Kidney (tissue), 14 donors: ENCODE measurements around the gene TBC1D12. TPM values are rescaled to one million over a fixed set of nuclear protein-coding genes. Genes with fewer than 3 reads are reported as not detected.

Experiments used
- DNase-seq, 5 donors: peaks; one replicate each; pipeline ENCODE4 v3.0.0-alpha.2; 2013 to 2020
- FAIRE-seq: peaks from 2 replicates; lab custom pipeline; 2012; peaks lifted over from hg19 to GRCh38; lab: Jason Lieb, UNC
- H3K27ac ChIP-seq, 2 donors: one replicate each; pipeline ENCODE4 v1.7.0; 2013; ENCODE audit warnings: low read depth in 2 of 2, low read length in 2 of 2, inconsistent platforms in 1 of 2
- H3K27me3 ChIP-seq: one replicate; pipeline ENCODE4 v1.7.1; 2013; ENCODE audit warnings: low read length, inconsistent platforms; ENCODE audit not compliant: control insufficient read depth, insufficient read depth
- H3K36me3 ChIP-seq, 3 donors: one replicate each; pipeline versions ENCODE4 v1.7.0 to v1.7.1; 2013; ENCODE audit warnings: low read length in 3 of 3, control low read depth in 1 of 3, inconsistent platforms in 1 of 3; ENCODE audit not compliant: insufficient read depth in 3 of 3, control insufficient read depth in 2 of 3
- H3K4me1 ChIP-seq, 3 donors: one replicate each; pipeline versions ENCODE4 v1.7.0 to v1.7.1; 2013; ENCODE audit warnings: low read length in 3 of 3, inconsistent platforms in 1 of 3, low read depth in 1 of 3; ENCODE audit not compliant: control insufficient read depth in 2 of 3, insufficient read depth in 2 of 3
- H3K4me3 ChIP-seq, 3 donors: one replicate each; pipeline versions ENCODE4 v1.7.0 to v1.8.1; 2013; ENCODE audit warnings: low read length in 3 of 3, control low read depth in 1 of 3, inconsistent platforms in 1 of 3
- H3K9ac ChIP-seq, 3 donors: one replicate each; pipeline versions ENCODE4 v1.7.0 to v1.7.1; 2013; ENCODE audit warnings: low read length in 3 of 3, control low read depth in 1 of 3, inconsistent platforms in 1 of 3
- H3K9me3 ChIP-seq, 3 donors: one replicate each; pipeline versions ENCODE4 v1.7.0 to v1.7.1; 2013; ENCODE audit warnings: low read length in 3 of 3, control low read depth in 1 of 3, inconsistent platforms in 1 of 3; ENCODE audit not compliant: control insufficient read depth in 2 of 3, insufficient read depth in 1 of 3
- CTCF ChIP-seq: IDR thresholded peaks from 3 replicates; pipeline ENCODE4 v1.5.1; 2012; ENCODE audit warnings: mild to moderate bottlenecking, moderate library complexity, borderline replicate concordance; ENCODE audit not compliant: insufficient read depth; ENCODE audit errors: extremely low read depth
- intact Hi-C: fragments of 100-400 bp; cut with DNase I; formaldehyde crosslinking; loops from one replicate; pipeline ENCODE4 v1.11.1; 2022
- polyA plus RNA-seq: library from polyadenylated mRNA; stranded (reverse); fragments of 350-450 nt; fragmentation: Illumina TruSeq; extraction: RNeasy Lipid Tissue Mini Kit (QIAGEN cat#74804); gene quantifications from one replicate; pipeline ENCODE4 v1.2.3, GENCODE V29; 2014; ENCODE audit warnings: low read depth, low replicate concordance; ENCODE audit not compliant: insufficient read depth
- total RNA-seq: library from RNA; stranded (reverse); fragmentation: NEBNext Ultra II Directional; extraction: Animal tissue kit (Norgen Biotek cat#: 25700); gene quantifications from one replicate; pipeline ENCODE4 v1.2.1, GENCODE V29; 2021
- donor health status: control.
- donor health status: control.
- donor health status: control.
- donor health status: control.
- donor health status: control.
- donor health status: DM: yes; HTN: yes; CAD: no.
- donor health status: Normal renal cell carcinoma (clear cell type).

Gene TBC1D12
- total and polyA plus RNA-seq, 2 donors from 2014 or later = 4.4 to 13.1 TPM

- Histone ChIP-seq H3K9me3 (no peaks in the 10 kb centered on the region), H3K27ac (no peak overlapping the region), H3K4me3 (no peak overlapping the region), H3K27me3 (no peaks in the 10 kb centered on the region), H3K4me1 (no peaks in the 10 kb centered on the region), H3K36me3 (peaks cover 0 to 2% (median 0%) of the 10 kb centered on the region in 3 donors), H3K9ac (no peak overlapping the region)
- FAIRE-seq (no peak), DNase-seq (peak in 1 of 5 donors; percentile 19)
- no peak for TF ChIP-seq CTCF
- intact Hi-C loops = no loop called here
Measured at GRCh38 chr10:94571528-94571927, 169.2 kb downstream of the TBC1D12 start.

DNA sequence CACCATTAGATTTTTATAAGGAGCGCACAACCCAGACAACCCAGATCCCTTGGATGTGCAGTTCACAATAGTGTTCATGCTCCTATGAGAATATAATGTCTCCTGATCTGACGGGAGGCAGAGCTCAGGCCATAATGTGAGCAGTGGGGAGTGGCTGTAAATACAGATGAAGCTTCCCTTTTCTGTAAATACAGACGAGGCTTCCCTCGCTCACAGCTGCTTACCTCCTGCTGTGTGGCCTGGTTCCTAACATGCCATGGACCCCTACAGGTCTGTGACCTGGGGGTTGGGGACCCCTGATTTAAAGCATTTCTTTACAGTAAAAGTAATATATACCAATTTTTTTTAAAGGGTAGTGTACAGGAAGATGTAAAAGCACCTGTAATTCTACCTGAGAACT lies 176.4 kb downstream of the TBC1D12 start:
- Histone ChIP-seq H3K36me3 (peaks cover 0 to 2% (median 0%) of the 10 kb centered on the region in 3 donors), H3K27ac (no peak overlapping the region), H3K27me3 (no peaks in the 10 kb centered on the region), H3K9ac (no peak overlapping the region), H3K9me3 (no peaks in the 10 kb centered on the region), H3K4me1 (no peaks in the 10 kb centered on the region), H3K4me3 (no peak overlapping the region)
- no peak for FAIRE-seq
- TF ChIP-seq CTCF = no peak
- intact Hi-C loops = no loop called here
- DNase-seq = no peak

DNA sequence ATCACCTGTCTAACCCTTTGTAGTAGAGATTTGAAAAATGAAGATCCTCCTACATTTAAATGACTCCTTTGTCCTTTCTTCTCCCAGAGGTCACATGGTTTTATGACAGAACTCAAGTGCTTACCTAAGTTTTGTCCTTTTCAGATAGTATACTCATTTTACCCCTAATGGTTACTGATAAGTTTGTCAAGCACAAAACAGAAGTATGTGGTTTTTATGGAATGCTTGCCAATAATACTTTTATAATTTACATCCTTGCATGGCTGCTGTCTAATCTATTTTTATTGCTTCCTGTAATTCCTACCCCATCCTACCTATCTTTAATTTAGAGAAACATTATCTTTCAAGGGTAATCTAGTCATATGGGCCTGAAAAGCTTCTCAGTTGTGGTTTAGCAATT lies 180.8 kb downstream of the TBC1D12 start:
- FAIRE-seq = no peak
- TF ChIP-seq CTCF = no peak
- H3K9ac ChIP-seq = no peak overlapping the region

More for the DNA sequence above, 180.8 kb downstream of the TBC1D12 start:
- Histone ChIP-seq H3K9me3 (no peaks in the 10 kb centered on the region), H3K4me1 (no peaks in the 10 kb centered on the region), H3K27ac (no peak overlapping the region), H3K27me3 (no peaks in the 10 kb centered on the region), H3K4me3 (no peak overlapping the region), H3K36me3 (no peaks in the 10 kb centered on the region)
- intact Hi-C loops = no loop called here
- DNase-seq = no peak

Other genes starting within 250 kb of the TBC1D12 start
- 17.7 TPM for gene NOC3L, start 39.6 kb upstream of the TBC1D12 start, total RNA-seq
- 6.0 TPM for gene NOC3L, start 39.6 kb upstream of the TBC1D12 start, polyA plus RNA-seq
- 13.5 TPM for gene HELLS, start 143.2 kb downstream of the TBC1D12 start, total RNA-seq
- gene HELLS, start 143.2 kb downstream of the TBC1D12 start, polyA plus RNA-seq = 1.6 TPM